GM19099 (cell line): ENCODE results near the gene SLC43A1.

Experiments
- POLR2A ChIP-seq: IDR thresholded peaks from 3 replicates; pipeline ENCODE4 v1.6.1; 2011; ENCODE audit warnings: low read depth; ENCODE audit not compliant: insufficient read length; ENCODE audit errors: extremely low read depth

The SLC43A1 gene

GRCh38 chr11:57539342-57539741 lies 23.8 kb upstream of the SLC43A1 start:
- no peak for TF ChIP-seq POLR2A

GRCh38 chr11:57536947-57537619 lies 21.6 kb upstream of the SLC43A1 start, which contains the start of gene SMTNL1:
SMTNL1 (plus strand) TSS chr11:57537595; CDS start chr11:57542643, 5,048 bp downstream.
- no peak for TF ChIP-seq POLR2A

DNA sequence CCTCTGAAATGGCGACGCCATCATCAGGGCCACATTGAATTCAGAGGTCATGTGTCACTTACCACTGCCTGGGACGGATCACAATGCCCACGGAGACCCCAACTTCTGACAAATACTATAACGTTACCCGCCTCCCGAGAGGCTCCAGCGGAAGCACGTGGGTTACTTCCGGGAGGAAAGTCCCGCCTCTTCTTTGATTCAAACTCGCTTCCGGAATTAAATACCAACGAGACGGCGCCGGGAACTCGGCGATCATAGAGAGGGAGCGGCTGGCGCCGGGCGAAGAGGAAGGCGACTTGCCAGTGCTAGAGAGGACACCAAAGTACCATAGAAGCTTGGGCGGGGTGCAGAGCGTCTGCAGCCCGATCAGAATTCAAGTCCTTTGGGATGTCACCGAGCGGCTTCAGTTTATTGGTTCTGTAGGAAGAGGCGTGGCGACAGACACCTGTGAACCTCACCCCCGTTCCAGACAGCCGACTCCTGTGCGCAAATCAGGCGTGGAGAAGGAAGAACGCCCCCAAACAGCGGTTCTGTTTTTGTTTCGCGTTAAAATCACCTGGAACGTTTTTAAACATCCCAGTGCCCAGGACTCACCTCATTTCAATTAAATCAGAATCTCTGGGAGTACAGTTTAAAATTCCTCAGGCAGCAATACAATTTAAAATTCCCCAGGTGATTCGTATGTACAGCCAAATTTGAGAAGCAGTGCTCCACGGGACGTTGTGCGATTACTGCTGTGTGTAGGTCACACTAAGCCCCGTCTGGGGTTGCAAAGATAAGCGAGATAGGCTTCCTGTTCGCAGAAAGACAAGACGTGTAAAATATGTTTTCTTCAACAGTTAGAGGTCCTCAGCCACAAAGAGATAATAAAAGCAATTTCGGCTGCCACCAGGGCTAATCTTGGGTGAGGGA lies 15.3 kb upstream of the SLC43A1 start, which contains the start of gene TIMM10:
TIMM10 (minus strand) TSS at position 159 of the 912 bp plus-strand sequence. CDS start 565 bp downstream, outside the sequence.
- TF ChIP-seq POLR2A = peak; percentile 69

- TF ChIP-seq POLR2A = no peak
Measured at GRCh38 chr11:57530215-57530595, 14.7 kb upstream of the SLC43A1 start.

GRCh38 chr11:57529012-57529411 lies 13.5 kb upstream of the SLC43A1 start:
- no peak for TF ChIP-seq POLR2A

DNA sequence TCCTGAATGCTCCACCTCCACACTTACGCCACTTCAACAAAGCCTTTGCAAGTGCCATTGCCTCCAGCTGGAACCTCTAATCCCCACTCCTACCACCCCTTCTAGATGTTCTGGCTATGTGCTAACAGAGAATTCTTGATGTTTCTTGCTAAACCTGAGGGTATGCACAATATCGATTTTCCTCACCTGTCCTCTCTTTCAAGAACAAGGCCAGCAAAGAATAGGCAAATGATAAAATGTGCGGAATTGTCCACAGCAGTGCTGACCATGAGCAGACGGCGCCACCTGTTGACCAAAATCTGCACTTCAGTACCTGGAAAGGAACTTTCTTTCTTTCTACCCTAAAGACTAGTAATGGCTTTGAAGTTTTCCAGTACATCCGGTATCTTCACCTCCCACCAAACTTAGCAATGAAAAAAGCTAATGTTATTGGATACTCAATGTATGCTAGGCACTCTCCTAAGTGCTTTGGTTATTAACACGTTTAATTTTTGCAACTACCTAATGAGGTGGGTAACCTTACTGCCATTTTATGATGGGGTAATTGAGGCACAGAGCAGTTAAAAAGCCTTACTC lies 11.6 kb upstream of the SLC43A1 start:
- peak; percentile 3 for TF ChIP-seq POLR2A

GRCh38 chr11:57523419-57523818 lies 7.9 kb upstream of the SLC43A1 start:
- TF ChIP-seq POLR2A = no peak

GRCh38 chr11:57521116-57521515 lies 5.6 kb upstream of the SLC43A1 start:
- no peak for TF ChIP-seq POLR2A

DNA sequence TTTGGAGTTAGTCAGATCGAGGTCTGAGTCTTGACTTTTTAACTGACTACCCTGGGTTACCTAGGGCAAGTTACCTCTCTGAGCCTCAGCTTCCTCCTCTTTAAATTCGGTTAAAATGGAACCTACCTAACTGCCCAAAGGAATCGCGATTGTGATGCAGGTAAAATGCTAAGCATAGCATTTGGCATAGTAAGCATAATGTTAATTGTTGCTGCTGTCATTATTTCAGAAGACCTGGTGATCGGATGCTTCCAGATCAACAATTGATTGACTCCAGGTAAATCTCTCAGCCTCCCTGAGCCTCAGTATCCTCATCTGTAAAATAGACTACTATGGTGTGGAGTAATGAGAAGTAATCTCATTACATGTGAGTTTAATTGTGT lies 550 bp upstream of the SLC43A1 start:
- TF ChIP-seq POLR2A = no peak

DNA sequence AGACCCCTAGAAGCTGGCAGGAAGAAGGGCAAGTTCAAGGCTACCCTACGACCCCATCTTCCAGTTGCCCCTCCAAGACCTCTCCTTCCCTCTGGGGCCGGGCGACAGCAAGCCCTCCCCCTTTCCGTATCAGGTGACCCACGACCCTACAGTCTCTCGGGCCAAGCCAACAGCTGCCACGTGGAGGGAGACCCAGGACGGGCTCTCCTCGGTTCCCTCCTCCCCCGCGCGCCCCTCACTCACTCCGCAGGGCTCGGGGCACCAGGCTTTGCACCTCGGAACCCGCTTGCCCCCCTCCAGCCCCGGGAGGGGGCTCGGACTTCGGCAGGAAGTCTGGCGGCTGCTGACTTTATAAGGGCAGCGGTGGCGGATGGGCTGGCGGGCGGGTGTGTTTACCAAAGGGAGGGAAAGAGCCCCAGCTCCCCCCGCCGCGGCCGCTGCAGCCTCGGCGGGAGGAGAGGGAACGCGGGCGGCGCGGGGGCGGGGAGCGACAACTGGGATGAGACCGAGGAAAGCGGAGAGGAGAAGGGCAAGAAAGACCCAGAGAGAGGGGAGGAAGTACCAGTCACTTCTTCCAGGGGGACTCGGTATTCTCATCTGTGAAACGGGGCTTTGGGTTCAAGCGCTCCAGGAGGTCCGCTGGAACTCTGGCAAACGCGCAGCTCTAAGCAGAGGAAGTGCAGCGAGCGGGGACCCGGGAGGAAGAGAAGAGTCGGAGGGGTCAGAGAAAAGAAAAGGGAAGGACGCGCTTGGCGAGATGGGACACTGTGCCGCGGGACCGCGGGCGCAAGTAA lies 767 bp downstream of the SLC43A1 start:
- peak; percentile 46 for TF ChIP-seq POLR2A

DNA sequence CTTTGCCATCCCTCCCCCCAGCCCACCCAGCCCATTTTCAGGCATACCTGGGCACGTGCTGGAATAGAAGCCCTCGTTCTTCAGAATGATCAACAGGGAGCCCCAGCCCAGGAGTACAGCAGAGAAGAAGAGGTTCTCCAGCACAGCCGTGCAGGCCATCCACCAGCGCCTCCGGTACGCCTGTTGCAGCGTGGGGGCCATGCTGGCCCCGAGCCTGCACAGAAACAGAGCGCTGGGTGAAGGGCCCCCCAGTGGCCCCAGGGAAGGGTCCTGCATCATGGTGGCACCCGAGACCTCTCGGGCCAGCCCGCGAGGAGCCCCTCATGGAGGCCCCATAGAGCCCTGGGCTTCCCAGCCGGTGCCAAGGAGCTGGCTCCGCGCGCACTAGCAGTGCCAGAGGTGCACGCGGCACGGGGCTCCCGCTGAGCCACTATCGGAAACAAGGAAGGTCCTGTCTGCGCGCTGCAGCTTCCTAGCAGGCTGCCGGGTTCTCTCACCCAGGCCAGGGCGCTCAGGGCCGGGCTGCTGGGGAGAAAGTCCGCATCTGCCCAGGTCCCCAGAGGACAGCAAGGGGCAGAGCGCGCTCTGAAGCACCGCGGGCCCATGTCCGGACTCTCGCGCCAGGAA lies 1.5 kb downstream of the SLC43A1 start:
- no peak for TF ChIP-seq POLR2A

GRCh38 chr11:57513452-57513795 lies 2.1 kb downstream of the SLC43A1 start:
- no peak for TF ChIP-seq POLR2A

DNA sequence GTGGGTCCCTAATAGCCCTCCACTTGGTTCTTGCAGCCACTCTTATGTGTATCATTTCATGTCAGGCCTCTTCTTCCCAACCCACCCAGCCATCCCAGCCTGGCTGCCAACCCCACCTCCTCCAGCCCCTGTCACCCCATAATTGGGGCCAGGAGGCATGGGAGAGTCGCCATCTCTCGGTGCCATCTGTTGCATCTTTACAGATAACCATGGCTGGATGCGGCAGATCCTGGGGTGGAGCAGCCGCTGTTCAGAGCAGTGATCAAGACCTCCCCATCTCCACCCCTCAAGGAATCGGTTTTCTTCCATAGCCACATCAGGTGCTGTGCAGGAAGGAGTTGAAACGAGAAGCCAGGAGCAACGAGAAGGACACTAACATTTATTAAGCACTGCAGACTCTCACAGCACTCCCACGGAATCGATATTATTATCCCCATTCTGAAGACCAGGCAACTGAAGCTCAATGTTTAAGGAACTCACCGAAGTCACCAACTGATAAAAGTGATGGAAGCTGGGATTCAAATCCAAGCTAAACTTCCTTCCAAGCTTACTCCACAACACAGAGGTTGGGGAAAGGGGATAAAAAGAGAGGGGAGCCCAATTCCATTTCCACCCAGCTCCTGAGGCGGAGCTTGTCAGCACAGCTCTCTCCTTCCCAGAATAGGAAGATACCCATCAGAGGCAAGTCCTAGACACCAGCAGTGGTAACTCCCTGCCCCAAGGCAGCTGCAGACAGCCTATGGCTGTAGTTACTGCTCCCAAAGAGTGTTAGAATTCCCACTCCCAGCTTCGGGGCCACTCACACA lies 2.7 kb downstream of the SLC43A1 start:
- TF ChIP-seq POLR2A = no peak
